GM12878 (cell line): ENCODE measurements around the gene NPM3. TPM values are rescaled to one million over a fixed set of nuclear protein-coding genes. Genes with fewer than 3 reads are reported as not detected.

Experiments
- ATAC-seq: fragments of 200-7000 bp; cut with Tn5 transposase; 3 replicates; pipeline ENCODE4 v1.9.1; 2020; ENCODE audit warnings: mild to moderate bottlenecking, moderate library complexity
- BruUV-seq: library from RNA; stranded (reverse); fragments of 400-500 nt; replicated peaks from 2 replicates; lab custom pipeline; 2021; lab: Mats Ljungman, UMichigan
- CTCF ChIA-PET: fragments of 300-600 bp; sonication (Branson Sonifier 250); formaldehyde crosslinking; extraction: SDS; loops from one replicate; lab custom pipeline; 2021; ENCODE audit warnings: inconsistent platforms; lab: Yijun Ruan, JAX
- POLR2A ChIA-PET: fragments of 350-600 bp; formaldehyde crosslinking; extraction: SDS; loops from one replicate; lab custom pipeline; 2021; ENCODE audit warnings: inconsistent platforms; lab: Charles Lee
- RAD21 ChIA-PET: fragments of 300-600 bp; sonication (Branson Sonifier 250); formaldehyde crosslinking; loops from one replicate; lab custom pipeline; 2023; ENCODE audit warnings: antibody characterized with exemption; ENCODE audit not compliant: unreplicated experiment; lab: Charles Lee
- SMC1A ChIA-PET: fragments of 300-600 bp; sonication (Branson Sonifier 250); formaldehyde crosslinking; loops from one replicate; lab custom pipeline; 2023; ENCODE audit not compliant: unreplicated experiment, uncharacterized antibody; lab: Charles Lee
- DNase-seq: peaks from one replicate; pipeline ENCODE4 v3.0.0-alpha.2; 2011; ENCODE audit warnings: low read depth, low spot score
- FAIRE-seq: peaks from 3 replicates; lab custom pipeline; 2011; peaks lifted over from hg19 to GRCh38; lab: Jason Lieb, UNC
- H2AFZ ChIP-seq: 2 replicates; pipeline ENCODE4 v1.6.0; 2011; ENCODE audit warnings: low read depth, low read length, control low read depth; ENCODE audit not compliant: control insufficient read depth
- H3K27ac ChIP-seq: 2 replicates; pipeline ENCODE4 v1.5.1; 2011; ENCODE audit warnings: control low read depth; ENCODE audit not compliant: control insufficient read depth, insufficient read depth
- H3K27me3 ChIP-seq, 2 experiments: replicated peaks in 1 of 2; 2 replicates each; pipeline versions ENCODE4 v1.6.0 to v1.6.1; 2011; ENCODE audit warnings: low read length in 1 of 2; ENCODE audit not compliant: control insufficient read depth in 2 of 2, insufficient read depth in 2 of 2
- H3K36me3 ChIP-seq, 2 experiments: 2 replicates each; pipeline ENCODE4 v1.5.1; 2011; ENCODE audit warnings: low read length in 1 of 2; ENCODE audit not compliant: control insufficient read depth in 2 of 2, insufficient read depth in 2 of 2
- H3K4me1 ChIP-seq: 2 replicates; pipeline ENCODE4 v1.6.1; 2011; ENCODE audit warnings: mild to moderate bottlenecking, low read length, moderate library complexity, mixed read lengths; ENCODE audit not compliant: control insufficient read depth, insufficient read depth
- H3K4me2 ChIP-seq: 2 replicates; pipeline ENCODE4 v1.6.0; 2011; ENCODE audit warnings: control low read depth; ENCODE audit not compliant: control insufficient read depth, insufficient read depth
- H3K4me3 ChIP-seq: fragments of 200-600 bp; sonication (generic); 2 replicates; pipeline ENCODE4 v1.5.1; 2016
- H3K79me2 ChIP-seq: 2 replicates; pipeline ENCODE4 v1.6.0; 2011; ENCODE audit warnings: low read length; ENCODE audit not compliant: control insufficient read depth, insufficient read depth
- H3K9ac ChIP-seq: 2 replicates; pipeline ENCODE4 v1.8.0; 2011; ENCODE audit warnings: low read length, control low read depth, mixed read lengths; ENCODE audit not compliant: control insufficient read depth, insufficient read depth
- H3K9me3 ChIP-seq: replicated peaks from 3 replicates; pipeline ENCODE4 v1.5.1; 2011; ENCODE audit warnings: mild to moderate bottlenecking, low read length; ENCODE audit not compliant: control insufficient read depth, insufficient read depth
- H4K20me1 ChIP-seq: 2 replicates; pipeline ENCODE4 v1.6.0; 2011; ENCODE audit not compliant: control insufficient read depth, insufficient read depth
- BMI1 ChIP-seq: fragments of 450-650 bp; IDR thresholded peaks from 2 replicates; pipeline ENCODE4 v1.6.1; 2016; ENCODE audit warnings: mild to moderate bottlenecking, moderate library complexity, borderline replicate concordance
- CHD2 ChIP-seq: IDR thresholded peaks from 2 replicates; pipeline ENCODE4 v1.6.1; 2011; ENCODE audit warnings: low read depth, low read length, improper control_type of control experiment, borderline replicate concordance
- CUX1 ChIP-seq: IDR thresholded peaks from 2 replicates; pipeline ENCODE4 v1.6.1; 2012; ENCODE audit warnings: improper control_type of control experiment, low read depth, low read length; ENCODE audit not compliant: insufficient replicate concordance
- FOXK2 ChIP-seq: fragments of 450-650 bp; IDR thresholded peaks from 2 replicates; pipeline ENCODE4 v1.6.1; 2017; ENCODE audit warnings: mild to moderate bottlenecking, moderate library complexity
- MTA3 ChIP-seq: IDR thresholded peaks from 2 replicates; pipeline ENCODE4 v1.6.1; 2012; ENCODE audit warnings: low read length, inconsistent platforms, borderline replicate concordance
- SMAD1 ChIP-seq: fragments of 450-650 bp; IDR thresholded peaks from 2 replicates; pipeline ENCODE4 v1.6.1; 2018; ENCODE audit warnings: mild to moderate bottlenecking, low read depth; ENCODE audit not compliant: partially characterized antibody
- SREBF2 ChIP-seq: IDR thresholded peaks from 2 replicates; pipeline ENCODE4 v1.6.1; 2012; ENCODE audit warnings: mild to moderate bottlenecking, low read length
- SUPT20H ChIP-seq: IDR thresholded peaks from 2 replicates; pipeline ENCODE4 v1.6.1; 2011; ENCODE audit warnings: low read depth, mild to moderate bottlenecking, low read length, moderate library complexity, borderline replicate concordance; ENCODE audit not compliant: control insufficient read depth
- ZNF217 ChIP-seq: fragments of 450-650 bp; IDR thresholded peaks from 2 replicates; pipeline ENCODE4 v1.6.1; 2017; ENCODE audit warnings: antibody characterized with exemption, mild to moderate bottlenecking
- ZNF24 ChIP-seq: fragments of 450-650 bp; IDR thresholded peaks from 2 replicates; pipeline ENCODE4 v1.6.1; 2017; ENCODE audit warnings: antibody characterized with exemption, mild to moderate bottlenecking
- WGBS: methylation state at CpG from one replicate; pipeline ENCODE4 v1.1.6; 2016; ENCODE audit warnings: low lambda C conversion rate; ENCODE audit not compliant: insufficient replicate concordance, insufficient coverage; ENCODE audit errors: missing lambda C conversion rate; 5-methylcytosine and 5-hydroxymethylcytosine counted together
- in situ Hi-C: fragments of 300-500 bp; cut with MboI; formaldehyde crosslinking; loops from 9 replicates; pipeline ENCODE4 v1.14.3; 2018; ENCODE audit warnings: mixed read lengths
- intact Hi-C: fragments of 100-400 bp; cut with micrococcal nuclease; formaldehyde crosslinking; loops from one replicate; pipeline ENCODE4 v1.14.2; 2022; ENCODE audit not compliant: unreplicated experiment
- polyA plus RNA-seq, 11 experiments: library from polyadenylated mRNA; depleted of rRNA in 4 of 11; unstranded in 6 of 11; stranded (reverse) in 5 of 11; fragments of >200 nt; fragmentation: Nextera tagmentation in 4 of 11; fragmentation: Illumina TruSeq in 1 of 11; extraction: Ambion mirVana in 4 of 11; extraction: Trizol in 1 of 11; gene quantifications; 1 replicate in 1 of 11; 2 replicates in 10 of 11; pipeline versions ENCODE4 v1.2.1 to v1.2.3, GENCODE V29; 2011 to 2016; ENCODE audit warnings: inconsistent platforms in 2 of 11, missing spikeins in 2 of 11, low read depth in 1 of 11
- total RNA-seq, 4 experiments: library from RNA; depleted of rRNA in 3 of 4; stranded (reverse); fragments of >200 nt in 3 of 4; fragmentation: Illumina TruSeq in 1 of 4; extraction: Trizol in 1 of 4; gene quantifications; 2 replicates each; pipeline versions ENCODE4 v1.2.1 to v1.2.3, GENCODE V29; 2013 to 2021

Gene NPM3
- total and polyA plus RNA-seq, 10 of the 15 experiments (the other 5 are each of a cell fraction or from before 2014, with no cell fraction given): 13.0 to 171 (median 93.3) TPM

DNA sequence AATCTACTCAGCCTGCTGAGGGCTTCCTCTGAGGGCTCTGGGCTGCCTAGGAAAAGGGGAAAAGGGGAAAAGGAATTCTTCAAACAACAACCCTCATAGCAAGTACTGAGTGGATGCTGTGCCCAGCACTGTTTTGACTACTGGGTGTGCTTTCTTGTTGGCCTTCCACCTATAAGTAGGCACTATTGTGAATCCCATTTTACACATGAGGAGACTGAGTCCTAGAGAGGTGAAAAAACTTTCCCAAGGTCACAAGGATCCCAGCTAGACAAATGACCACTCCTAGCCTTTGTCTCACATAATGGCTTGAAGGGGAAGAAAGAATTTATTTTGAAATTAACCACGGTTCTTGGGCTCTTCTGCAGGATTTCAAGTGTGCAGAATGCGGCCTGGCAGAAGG is 24.4 kb downstream of the NPM3 start:
- in situ Hi-C loops (no loop called here), intact Hi-C loops (no loop called here)
- Histone ChIP-seq H3K9me3 (no peaks in the 10 kb centered on the region), H2AFZ (no peak overlapping the region), H3K27me3 (no peaks in the 10 kb centered on the region; a peak in 1 of 4 replicates)
- ChIA-PET POLR2A (no interaction called here), RAD21 (no interaction called here)
- no TSS peak for BruUV-seq
- no peak for DNase-seq
- FAIRE-seq: no peak
- no peak for TF ChIP-seq CHD2
- TF ChIP-seq, all 136 proteins: peak for 0
- H3K4me3 ChIP-seq: no peak overlapping the region
- H4K20me1 ChIP-seq: no peaks in the 10 kb centered on the region
- ATAC-seq: no peak
- H3K4me2 ChIP-seq: no peak overlapping the region
- H3K4me1 ChIP-seq: no peaks in the 10 kb centered on the region
- H3K79me2 ChIP-seq: no peaks in the 10 kb centered on the region
- 0% methylated on average over 2 of the region's 2 CpGs for WGBS
- ChIA-PET SMC1A (interaction anchor here (1.2 to 1.4 kb wide), 2 partner anchors 10 to 188 kb away, joined by 3 to 4 read pairs; no protein-coding TSS in a partner anchor), CTCF (interaction anchor here (2.2 kb wide), 1 partner anchor 22 kb away, joined by 7 read pairs; no protein-coding TSS in a partner anchor)
- no peak overlapping the region for H3K27ac ChIP-seq
- no peak overlapping the region for H3K9ac ChIP-seq
- H3K36me3 ChIP-seq: no peaks in the 10 kb centered on the region

GRCh38 chr10:101752241-101752640 is 31.0 kb downstream of the NPM3 start:
- RAD21 ChIA-PET: no interaction called here
- H3K79me2 ChIP-seq: no peaks in the 10 kb centered on the region
- POLR2A ChIA-PET: interaction anchor here (0.6 kb wide), 1 partner anchor 40 kb away, joined by 4 read pairs; no protein-coding TSS in a partner anchor
- 55% methylated on average over 3 of the region's 3 CpGs for WGBS
- no TSS peak for BruUV-seq
- DNase-seq: no peak
- H3K4me2 ChIP-seq: no peak overlapping the region
- H3K27me3 ChIP-seq: no peaks in the 10 kb centered on the region; a peak in 1 of 4 replicates
- CTCF ChIA-PET: no interaction called here
- SMC1A ChIA-PET: interaction anchor here (1.1 to 1.5 kb wide), 2 partner anchors 150 to 162 kb away, joined by 3 to 6 read pairs; no protein-coding TSS in a partner anchor
- no peak overlapping the region for H3K27ac ChIP-seq
- H3K9ac ChIP-seq: no peak overlapping the region
- intact Hi-C loops: no loop called here
- H3K36me3 ChIP-seq: no peaks in the 10 kb centered on the region
- in situ Hi-C loops: no loop called here
- FAIRE-seq: no peak
- no peak overlapping the region for H3K4me3 ChIP-seq
- H3K9me3 ChIP-seq: no peaks in the 10 kb centered on the region
- no peaks in the 10 kb centered on the region for H4K20me1 ChIP-seq
- H3K4me1 ChIP-seq: no peaks in the 10 kb centered on the region
- ATAC-seq: no peak
- no peak overlapping the region for H2AFZ ChIP-seq
- TF ChIP-seq SREBF2 (no peak), SMAD1 (no peak), ZNF24 (no peak), BMI1 (no peak), CUX1 (no peak), MTA3 (no peak), FOXK2 (no peak), ZNF217 (no peak), SUPT20H (no peak)
